ENCODE measurements around the gene ABCC5.
A peak's percentile ranks its signal among the peaks of the same experiment; 100 is the strongest.

ABCC5 gene

DNA sequence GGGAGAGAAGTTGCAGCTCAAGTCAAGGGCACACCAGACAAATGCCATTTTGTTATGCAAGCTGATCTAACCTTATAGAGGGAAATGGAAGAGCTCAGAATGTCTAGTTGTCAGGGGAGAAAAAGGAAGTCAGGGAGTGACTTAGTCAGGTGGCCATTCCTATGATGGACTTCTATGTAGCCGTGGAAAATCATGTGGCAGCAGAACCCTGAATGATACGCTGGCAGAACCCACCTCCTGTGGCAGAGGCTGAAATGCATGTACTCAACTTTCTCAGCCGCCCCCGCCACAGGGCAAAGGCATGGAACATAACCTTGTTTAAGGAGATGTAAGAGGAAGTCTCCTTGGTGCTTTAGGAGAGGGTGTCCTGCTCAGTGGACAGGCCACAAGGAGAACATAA is 95.3 kb downstream of the ABCC5 start:
- DNase-seq (ENCODE audit: low spot score): no peak

DNA sequence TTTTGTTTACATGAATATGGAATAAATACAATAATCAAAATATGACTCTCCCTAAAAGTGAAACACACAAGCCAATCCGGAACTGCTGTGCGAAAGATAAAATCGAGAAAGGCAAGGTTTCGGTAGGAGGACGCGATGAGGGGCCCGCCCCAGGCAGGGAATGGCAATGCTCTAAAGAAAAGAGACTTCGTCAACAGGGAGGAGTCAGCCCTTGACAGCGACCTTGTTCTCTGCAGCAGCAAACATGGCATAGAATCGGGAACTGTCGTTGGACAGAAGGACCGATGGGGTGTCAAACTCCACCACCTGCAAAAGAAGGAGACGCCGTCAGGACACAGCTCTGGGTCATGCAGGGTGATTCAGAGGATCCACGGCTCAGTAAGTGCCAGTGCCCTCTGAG is 96.6 kb downstream of the ABCC5 start:
- no peak for DNase-seq (ENCODE audit: low spot score)

DNA sequence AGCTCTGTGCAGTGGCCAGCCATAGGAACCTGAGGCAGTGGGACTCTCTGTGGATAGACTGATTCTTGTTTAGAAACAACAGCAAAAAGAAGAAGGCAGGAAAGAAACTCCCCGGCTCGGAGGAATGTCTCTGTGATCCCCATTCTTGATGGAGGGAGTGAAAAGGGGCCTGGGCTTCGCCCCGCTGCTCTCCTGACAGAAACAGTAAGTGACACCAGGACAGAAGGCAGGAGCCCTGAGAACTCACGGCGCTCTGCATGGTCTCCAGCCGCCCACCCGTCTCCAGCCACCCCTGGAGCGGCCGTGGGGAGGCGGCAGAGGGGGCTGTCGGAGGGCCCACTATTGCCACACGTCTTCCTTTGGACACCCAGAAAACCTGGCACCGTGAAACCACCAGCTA is 97.3 kb downstream of the ABCC5 start:
- no peak for DNase-seq (ENCODE audit: low spot score)

- DNase-seq (ENCODE audit: low spot score): no peak
Measured at GRCh38 chr3:183918178-183918577, 99.5 kb downstream of the ABCC5 start.

DNA sequence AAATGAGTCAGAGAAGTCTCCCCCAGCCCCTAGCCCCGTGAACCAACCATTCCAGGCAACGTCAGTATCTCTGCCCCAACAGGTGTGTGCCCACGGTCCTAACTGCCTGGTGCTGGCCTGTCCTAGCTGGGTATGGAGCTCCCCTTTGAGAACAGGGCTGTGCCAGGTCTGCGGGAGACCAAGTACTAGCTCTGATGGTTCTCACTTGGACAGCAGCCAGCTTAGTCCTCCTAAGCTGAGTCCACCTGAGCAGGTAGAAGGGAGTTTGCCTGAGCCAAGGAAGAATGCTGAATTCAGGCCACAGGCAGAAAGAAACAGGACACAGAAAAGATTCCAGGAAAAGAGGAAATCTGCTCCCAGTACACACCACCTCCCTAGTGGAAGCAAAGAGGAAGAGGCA is 99.9 kb downstream of the ABCC5 start:
- no peak for DNase-seq (ENCODE audit: low spot score)

- DNase-seq (ENCODE audit: low spot score): no peak
Measured at GRCh38 chr3:183914856-183915255, 102.8 kb downstream of the ABCC5 start.

- DNase-seq (ENCODE audit: low spot score): no peak
Measured at GRCh38 chr3:183913580-183913920, 104.1 kb downstream of the ABCC5 start.

DNA sequence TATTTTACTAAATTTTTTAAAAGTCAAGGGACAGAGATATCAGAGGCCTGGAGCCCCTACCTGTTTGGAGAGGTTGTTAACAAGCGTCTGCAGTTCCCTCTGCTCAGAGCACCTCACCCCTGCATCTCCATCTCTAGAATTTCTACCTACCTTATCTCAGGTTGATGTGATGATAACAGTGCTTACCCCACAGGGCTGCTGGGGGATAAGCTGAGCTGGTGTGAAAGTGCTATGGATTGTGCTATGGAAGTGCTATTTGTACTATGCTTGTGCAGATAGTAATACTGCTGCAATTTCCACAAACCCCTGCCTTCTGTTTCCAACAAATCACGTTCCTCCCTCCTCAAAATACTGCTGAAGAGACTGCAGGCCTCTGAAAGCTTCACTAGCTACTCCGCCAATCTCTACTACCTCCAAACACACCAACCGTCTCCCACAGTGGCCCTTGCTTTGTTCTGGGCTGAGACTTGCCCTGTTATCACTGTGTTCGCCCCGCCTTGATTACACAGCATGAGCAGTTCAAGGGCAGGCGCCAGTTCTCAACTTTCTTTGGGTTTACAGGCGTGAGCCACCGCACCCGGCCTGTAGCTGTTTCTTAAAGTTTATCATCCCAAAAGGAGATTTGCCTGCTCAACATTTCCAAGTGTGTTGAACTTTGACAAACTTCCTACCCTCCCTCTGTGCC is 104.6 kb downstream of the ABCC5 start:
- no peak for DNase-seq (ENCODE audit: low spot score)

DNA sequence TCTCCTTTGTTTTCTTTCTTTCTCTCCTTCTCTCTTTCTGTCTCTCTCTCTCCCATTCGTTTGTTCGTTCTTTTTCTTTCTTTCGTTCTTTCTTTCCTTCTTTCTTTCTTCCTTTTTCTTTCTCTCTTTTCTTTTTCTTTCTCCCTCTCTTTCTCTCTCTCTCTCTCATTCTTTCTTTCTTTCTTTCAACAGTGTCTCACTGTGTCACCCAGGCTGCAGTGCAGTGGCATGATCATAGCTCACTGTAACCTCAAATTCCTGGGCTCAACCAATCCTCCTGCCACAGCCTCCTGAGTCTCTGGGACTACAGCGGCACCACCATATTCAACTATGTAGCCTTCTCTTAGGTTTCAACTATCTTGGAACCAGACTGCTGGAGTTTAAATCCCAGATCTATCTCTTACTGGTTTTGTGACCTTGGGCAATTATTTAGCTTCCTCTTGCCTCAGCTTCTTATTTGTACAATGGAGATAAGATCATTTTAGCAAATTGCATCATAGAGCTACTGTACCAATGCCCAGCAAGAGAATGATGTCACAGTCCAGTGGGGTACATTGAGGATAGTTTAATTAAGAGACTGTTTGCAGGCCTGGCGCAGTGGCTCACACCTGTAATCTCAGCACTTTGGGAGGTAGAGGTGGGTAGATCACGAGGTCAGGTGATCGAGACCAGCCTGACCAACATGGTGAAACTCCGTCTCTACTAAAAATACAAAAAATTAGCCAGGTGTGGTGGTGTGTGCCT is 105.7 kb downstream of the ABCC5 start:
- DNase-seq (ENCODE audit: low spot score): no peak

GRCh38 chr3:183911087-183911486 is 106.6 kb downstream of the ABCC5 start:
- no peak for DNase-seq (ENCODE audit: low spot score)

- DNase-seq (ENCODE audit: low spot score): no peak
Measured at GRCh38 chr3:183909030-183909600, 108.6 kb downstream of the ABCC5 start.

GRCh38 chr3:183907911-183908331 is 109.8 kb downstream of the ABCC5 start:
- no peak for DNase-seq (ENCODE audit: low spot score)

- DNase-seq (ENCODE audit: low spot score): no peak
Measured at GRCh38 chr3:183907176-183907575, 110.5 kb downstream of the ABCC5 start.

- no peak for DNase-seq (ENCODE audit: low spot score)
Measured at GRCh38 chr3:183906234-183906921, 111.3 kb downstream of the ABCC5 start.

DNA sequence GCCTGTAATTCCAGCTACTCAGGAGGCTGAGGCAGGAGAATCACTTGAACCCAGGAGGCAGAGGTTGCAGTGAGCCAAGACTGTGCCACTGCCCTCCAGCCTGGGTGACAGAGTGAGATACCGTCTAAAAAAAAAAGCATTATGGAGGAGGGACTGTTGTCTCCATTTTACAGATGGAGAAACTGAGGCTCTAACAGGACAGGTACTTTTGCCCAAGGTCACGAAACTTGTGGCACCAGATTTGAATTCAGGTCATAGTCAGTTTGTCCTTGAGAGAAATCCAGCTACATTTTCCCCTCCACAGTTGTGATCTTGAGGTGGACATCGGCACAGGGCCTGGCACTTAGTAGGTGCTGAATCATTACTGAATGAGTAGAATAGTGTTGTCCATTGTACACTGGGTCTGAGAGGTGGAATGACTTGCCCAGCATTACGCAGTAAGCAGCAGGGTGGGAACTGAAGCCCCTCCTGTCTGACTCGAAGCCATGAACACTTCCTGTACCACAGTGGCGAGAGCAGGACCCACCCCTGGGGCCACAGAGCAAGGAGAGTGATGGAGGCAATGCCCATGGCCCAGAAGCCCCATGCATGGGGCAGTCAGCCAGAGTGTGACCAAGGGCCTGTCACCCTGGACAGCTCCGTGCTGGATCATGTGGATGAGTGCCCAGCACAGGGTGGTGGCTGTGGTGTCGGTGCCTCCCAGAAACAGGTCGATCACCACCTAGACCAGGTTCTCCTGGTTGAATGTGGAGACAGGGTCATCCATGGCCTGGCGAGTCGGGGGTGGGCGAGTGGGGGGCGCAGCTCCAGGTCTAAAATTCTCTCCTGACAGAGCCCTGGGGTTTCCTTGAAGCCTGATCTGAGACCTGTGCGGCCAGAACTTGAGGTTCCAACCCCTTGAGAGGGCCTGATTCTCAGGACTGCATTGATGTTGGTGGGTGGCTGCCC is 112.6 kb downstream of the ABCC5 start:
- no peak for DNase-seq (ENCODE audit: low spot score)

- no peak for DNase-seq (ENCODE audit: low spot score)
Measured at GRCh38 chr3:183898028-183898431, 119.7 kb downstream of the ABCC5 start.

GRCh38 chr3:183897606-183898005 is 120.1 kb downstream of the ABCC5 start:
- DNase-seq (ENCODE audit: low spot score): no peak

- DNase-seq (ENCODE audit: low spot score): no peak
Measured at GRCh38 chr3:183896610-183897009, 121.1 kb downstream of the ABCC5 start.

DNA sequence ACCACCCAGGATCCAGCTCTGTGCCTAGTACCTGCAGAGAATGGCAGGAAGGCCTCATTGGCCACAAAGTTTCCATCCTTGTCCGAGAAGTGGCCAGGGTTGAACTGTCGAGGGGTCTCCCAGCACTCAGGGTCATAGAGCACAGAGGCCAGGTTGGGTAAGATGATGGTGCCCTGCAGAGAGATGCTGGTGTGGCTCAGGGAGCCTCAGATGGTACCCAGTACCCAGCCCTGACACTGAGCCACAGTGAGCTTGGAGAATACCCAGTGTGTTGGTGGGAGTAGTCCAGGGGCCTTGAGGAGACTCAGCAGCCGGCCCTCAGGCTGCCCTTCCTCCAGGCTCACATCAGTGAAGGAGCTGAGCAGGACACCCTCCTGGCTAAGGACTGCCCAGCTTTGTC is 121.5 kb downstream of the ABCC5 start:
- no peak for DNase-seq (ENCODE audit: low spot score)

DNA sequence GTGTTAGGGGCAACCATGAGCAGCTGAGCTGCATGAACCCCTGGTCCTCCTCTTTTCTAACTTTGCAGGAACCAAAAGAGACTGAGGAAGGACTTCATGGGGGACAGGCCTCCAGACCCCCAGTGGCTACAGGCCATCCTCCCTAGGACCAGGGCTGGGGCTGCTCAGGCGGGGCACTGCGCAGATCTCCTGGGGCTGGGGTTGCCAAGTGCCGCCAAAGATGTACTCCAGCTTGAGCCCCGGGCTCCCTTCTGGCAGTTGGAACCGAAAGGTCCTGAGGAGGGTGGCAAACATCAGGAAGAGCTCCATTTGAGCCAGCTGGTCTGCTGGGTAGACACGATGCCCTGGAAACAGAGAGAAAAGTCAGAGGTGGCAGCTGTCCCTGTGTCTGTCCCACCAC is 121.9 kb downstream of the ABCC5 start:
- DNase-seq (ENCODE audit: low spot score): no peak

GRCh38 chr3:183895296-183895695 is 122.4 kb downstream of the ABCC5 start:
- peak; percentile 73 for DNase-seq (ENCODE audit: low spot score)
